Epithelial cell of esophagus (primary cell): Measurements from ENCODE around the gene DSC2.

Experiments used
- DNase-seq: peaks from one replicate; pipeline ENCODE4 v3.0.0; 2010; ENCODE audit warnings: low read depth
- H3K4me3 ChIP-seq: 2 replicates; pipeline ENCODE4 v1.5.1; 2011; ENCODE audit warnings: mild to moderate bottlenecking, low read length, control low read depth
- TF ChIP-seq, protein P1 (sequence below): IDR thresholded peaks from 2 replicates; pipeline ENCODE4 v1.5.1; 2011; ENCODE audit warnings: low read depth, mild to moderate bottlenecking, low read length, control low read depth, inconsistent platforms; ENCODE audit not compliant: insufficient read depth; ENCODE audit errors: missing control alignments

The DSC2 gene

DNA sequence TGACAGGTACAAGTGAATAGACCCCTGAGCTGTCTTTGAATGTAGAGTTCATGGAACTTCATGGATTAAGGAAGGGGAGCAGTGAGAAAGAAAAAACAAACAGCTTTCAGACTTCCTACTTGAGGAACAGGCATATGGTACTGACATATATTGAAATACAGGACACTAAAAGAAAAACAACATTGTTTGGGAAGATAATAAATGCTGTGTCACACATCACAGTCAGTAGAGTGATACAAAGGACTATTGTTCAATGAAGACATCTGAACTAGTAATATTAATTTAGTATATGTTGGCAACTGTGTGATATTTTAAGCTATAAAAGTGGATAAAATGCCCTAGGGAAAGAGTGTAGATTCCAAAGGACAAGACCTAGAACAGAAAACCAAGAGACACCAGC, 3.3 kb downstream of the DSC2 start:
- H3K4me3 ChIP-seq = peak overlapping the region; percentile 80
- DNase-seq = no peak
- TF ChIP-seq, protein P1, sequence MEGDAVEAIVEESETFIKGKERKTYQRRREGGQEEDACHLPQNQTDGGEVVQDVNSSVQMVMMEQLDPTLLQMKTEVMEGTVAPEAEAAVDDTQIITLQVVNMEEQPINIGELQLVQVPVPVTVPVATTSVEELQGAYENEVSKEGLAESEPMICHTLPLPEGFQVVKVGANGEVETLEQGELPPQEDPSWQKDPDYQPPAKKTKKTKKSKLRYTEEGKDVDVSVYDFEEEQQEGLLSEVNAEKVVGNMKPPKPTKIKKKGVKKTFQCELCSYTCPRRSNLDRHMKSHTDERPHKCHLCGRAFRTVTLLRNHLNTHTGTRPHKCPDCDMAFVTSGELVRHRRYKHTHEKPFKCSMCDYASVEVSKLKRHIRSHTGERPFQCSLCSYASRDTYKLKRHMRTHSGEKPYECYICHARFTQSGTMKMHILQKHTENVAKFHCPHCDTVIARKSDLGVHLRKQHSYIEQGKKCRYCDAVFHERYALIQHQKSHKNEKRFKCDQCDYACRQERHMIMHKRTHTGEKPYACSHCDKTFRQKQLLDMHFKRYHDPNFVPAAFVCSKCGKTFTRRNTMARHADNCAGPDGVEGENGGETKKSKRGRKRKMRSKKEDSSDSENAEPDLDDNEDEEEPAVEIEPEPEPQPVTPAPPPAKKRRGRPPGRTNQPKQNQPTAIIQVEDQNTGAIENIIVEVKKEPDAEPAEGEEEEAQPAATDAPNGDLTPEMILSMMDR = no peak

DNA sequence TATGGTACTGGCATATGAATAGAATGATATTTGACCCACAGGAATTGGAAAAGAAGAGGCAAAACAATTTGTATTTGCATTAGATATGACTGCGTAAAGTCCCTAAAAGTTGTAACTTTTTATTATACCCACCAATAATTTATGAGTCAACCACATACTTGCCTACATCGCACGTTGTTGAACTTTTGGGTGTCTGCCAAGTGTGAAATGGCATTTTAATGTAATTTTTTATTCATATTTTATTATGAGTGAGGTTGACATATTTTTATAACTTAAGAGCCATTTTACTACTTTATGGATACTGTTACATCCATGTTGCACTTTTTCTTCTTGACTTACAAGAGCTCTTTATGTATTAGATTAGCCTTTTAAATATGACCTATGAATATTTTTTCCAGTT, 4.6 kb downstream of the DSC2 start:
- TF ChIP-seq, protein P1 = no peak
- H3K4me3 ChIP-seq = no peak overlapping the region
- peak; percentile 27 for DNase-seq

DNA sequence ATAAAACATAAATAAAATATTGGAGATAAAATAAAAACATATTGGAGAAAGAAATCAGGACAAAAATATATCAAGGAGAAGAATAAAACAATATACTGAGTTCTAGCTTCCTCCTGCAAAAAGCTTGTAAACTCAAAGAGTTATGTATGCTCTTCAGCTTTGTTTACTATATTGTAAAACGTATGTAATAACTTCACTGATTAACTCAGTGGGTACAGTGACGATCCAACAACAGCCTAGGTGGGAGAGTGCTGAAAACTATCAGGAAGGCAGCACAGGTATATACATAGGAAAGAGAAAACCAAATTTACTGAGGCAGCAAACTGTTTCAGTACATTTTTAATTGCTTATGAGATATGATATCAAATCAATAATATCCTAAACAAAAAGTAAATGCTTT, 8.3 kb downstream of the DSC2 start:
- TF ChIP-seq, protein P1 = no peak
- no peak overlapping the region for H3K4me3 ChIP-seq
- no peak for DNase-seq

DNA sequence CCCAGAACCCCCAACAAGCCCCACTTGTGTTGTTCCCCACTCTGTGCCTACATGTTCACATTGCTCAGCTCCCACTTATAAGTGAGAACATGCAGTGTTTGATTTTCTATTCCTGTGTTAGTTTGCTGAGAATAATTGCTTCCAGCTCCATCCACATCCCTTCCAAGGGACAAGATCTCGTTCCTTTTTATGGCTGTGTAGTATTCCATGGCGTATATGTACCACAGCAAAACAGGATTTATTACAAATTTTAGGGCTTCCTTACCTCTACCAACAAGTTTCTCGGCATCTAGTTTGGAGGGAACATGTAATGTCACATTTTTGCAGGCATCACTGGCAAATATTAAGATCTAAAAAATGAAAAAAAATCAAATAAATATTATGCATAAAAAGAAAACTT, 8.9 kb downstream of the DSC2 start:
- no peak for DNase-seq
- TF ChIP-seq, protein P1 = no peak
- H3K4me3 ChIP-seq = no peak overlapping the region

DNA sequence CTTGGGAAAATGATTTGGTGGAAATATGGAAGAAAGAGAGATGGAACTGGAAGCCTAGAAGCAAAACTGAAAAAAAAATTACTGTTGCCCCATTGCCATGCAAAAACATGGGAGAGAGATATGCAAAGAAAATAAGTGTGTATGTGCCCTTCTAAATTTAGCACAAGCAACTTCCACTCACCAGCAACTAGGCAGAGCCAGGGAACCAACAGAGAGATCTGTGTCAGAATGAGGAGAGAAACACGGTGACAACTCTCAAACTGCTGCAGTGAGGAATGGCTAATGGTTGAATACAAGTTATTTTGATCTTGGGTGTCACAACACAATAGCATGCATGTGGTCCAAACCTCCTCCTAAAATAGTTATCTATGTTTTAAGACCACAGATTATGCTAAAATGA, 10.9 kb downstream of the DSC2 start:
- no peak overlapping the region for H3K4me3 ChIP-seq
- DNase-seq = no peak
- TF ChIP-seq, protein P1 = no peak

DNA sequence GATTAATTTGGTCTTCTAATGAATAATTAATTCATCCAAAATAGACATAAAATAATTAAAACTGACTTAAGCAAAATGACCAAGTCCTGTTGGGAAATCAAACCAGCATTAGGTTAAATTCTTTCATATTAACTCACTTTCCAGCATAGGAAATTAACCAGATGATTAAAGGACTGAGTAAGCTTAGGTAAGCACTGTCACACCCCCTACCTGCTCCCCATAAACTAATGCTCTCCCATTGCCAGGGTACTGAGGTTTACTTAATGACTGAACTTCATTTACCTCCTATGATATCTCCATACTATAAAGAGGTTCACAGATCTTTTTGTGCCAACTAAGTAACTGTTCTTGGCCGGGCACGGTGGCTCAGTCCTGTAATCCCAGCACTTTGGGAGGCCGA, 13.7 kb downstream of the DSC2 start:
- H3K4me3 ChIP-seq = no peak overlapping the region
- TF ChIP-seq, protein P1 = no peak
- peak; percentile 54 for DNase-seq

DNA sequence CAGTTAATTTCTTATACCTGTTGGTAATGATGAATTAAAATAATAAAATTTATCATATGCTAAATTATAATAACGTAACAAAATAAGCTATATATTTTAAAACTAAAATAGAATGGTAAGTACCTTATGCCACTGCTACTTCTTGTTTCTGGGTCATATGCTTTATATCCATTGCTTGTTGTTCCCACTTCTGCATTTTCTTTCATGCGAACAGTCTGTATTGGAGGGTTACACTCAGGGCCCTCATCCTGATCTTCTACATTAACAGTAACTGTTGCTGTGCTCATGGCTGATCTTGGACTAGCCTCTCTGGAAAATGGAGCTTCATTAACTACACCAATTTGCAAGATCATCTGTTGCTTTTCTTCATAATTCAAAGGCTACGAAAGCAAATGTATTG, 22.2 kb downstream of the DSC2 start:
- no peak for DNase-seq
- TF ChIP-seq, protein P1 = no peak
- H3K4me3 ChIP-seq = no peak overlapping the region
